B cell (primary cell): Measurements from ENCODE around the gene ARHGDIG. TPM values are rescaled to one million over a fixed set of nuclear protein-coding genes. Genes with fewer than 3 reads are reported as not detected.

Source experiments
- ATAC-seq: fragments of 200-7000 bp; cut with Tn5 transposase; one replicate; pipeline ENCODE4 v1.10.0; 2021; ENCODE audit warnings: low read depth, mild to moderate bottlenecking, moderate number of reproducible peaks, moderate library complexity
- CTCF ChIA-PET: fragments of 350-600 bp; sonication (Branson Sonifier 250); formaldehyde crosslinking; loops from one replicate; lab custom pipeline; 2021; ENCODE audit warnings: antibody characterized with exemption, inconsistent platforms; lab: Charles Lee
- POLR2A ChIA-PET: fragments of 350-600 bp; sonication (Branson Sonifier 250); formaldehyde crosslinking; loops from one replicate; lab custom pipeline; 2021; ENCODE audit warnings: antibody characterized with exemption; lab: Charles Lee
- DNase-seq: peaks from one replicate; pipeline ENCODE4 v3.0.0; 2013
- H2AFZ ChIP-seq: 2 replicates; pipeline ENCODE4 v1.6.1; 2012; ENCODE audit warnings: mild to moderate bottlenecking, low read depth, low read length; ENCODE audit not compliant: insufficient read depth, poor library complexity, severe bottlenecking
- H3K27ac ChIP-seq, 2 donors: 1 replicate in 1 of 2; 2 replicates in 1 of 2; pipeline ENCODE4 v1.5.1; 2012 to 2013; ENCODE audit warnings: low read length in 2 of 2, mild to moderate bottlenecking in 2 of 2, moderate library complexity in 1 of 2
- H3K27me3 ChIP-seq, 4 experiments: fragments of 200-600 bp in 1 of 4; sonication (generic) in 1 of 4; replicated peaks in 1 of 4; 1 replicate in 2 of 4; 2 replicates in 2 of 4; pipeline versions ENCODE4 v1.6.1 to v1.7.0; 2013 to 2016; ENCODE audit warnings: low read length in 3 of 4, mild to moderate bottlenecking in 2 of 4, mixed read lengths in 1 of 4, moderate library complexity in 1 of 4; ENCODE audit not compliant: insufficient read depth in 4 of 4, control insufficient read depth in 3 of 4; ENCODE audit errors: control extremely low read depth in 1 of 4
- H3K36me3 ChIP-seq, 2 experiments: replicated peaks in 1 of 2; 1 replicate in 1 of 2; 2 replicates in 1 of 2; pipeline versions ENCODE4 v1.6.1 to v1.7.1; 2013; ENCODE audit warnings: low read length in 1 of 2; ENCODE audit not compliant: insufficient read depth in 2 of 2, control insufficient read depth in 1 of 2; ENCODE audit errors: control extremely low read depth in 1 of 2, extremely low read depth in 1 of 2
- H3K4me1 ChIP-seq, 2 donors: fragments of 200-600 bp in 1 of 2; sonication (generic) in 1 of 2; 1 replicate in 1 of 2; 2 replicates in 1 of 2; pipeline versions ENCODE4 v1.5.1 to v1.6.1; 2013 to 2017; ENCODE audit warnings: low read length in 2 of 2; ENCODE audit not compliant: control insufficient read depth in 2 of 2, insufficient read depth in 2 of 2
- H3K4me2 ChIP-seq: replicated peaks from 2 replicates; pipeline ENCODE3; 2012; ENCODE audit warnings: mild to moderate bottlenecking, low read depth, low read length; ENCODE audit not compliant: poor library complexity, severe bottlenecking
- H3K4me3 ChIP-seq, 5 experiments: fragments of 200-600 bp in 1 of 5; sonication (generic) in 1 of 5; 1 replicate in 3 of 5; 2 replicates in 2 of 5; pipeline versions ENCODE4 v1.5.1 to v1.7.0; 2011 to 2016; ENCODE audit warnings: low read length in 4 of 5, mild to moderate bottlenecking in 4 of 5, low read depth in 2 of 5, control low read depth in 1 of 5, moderate library complexity in 1 of 5; ENCODE audit not compliant: insufficient read depth in 1 of 5; ENCODE audit errors: control extremely low read depth in 1 of 5, extremely low read depth in 1 of 5
- H3K79me2 ChIP-seq: fragments of 200-600 bp; sonication (generic); one replicate; pipeline ENCODE4 v1.6.0; 2016; ENCODE audit warnings: low read length; ENCODE audit not compliant: control insufficient read depth, insufficient read depth
- H3K9ac ChIP-seq: fragments of 200-600 bp; sonication (generic); 2 replicates; pipeline ENCODE4 v1.6.1; 2017; ENCODE audit warnings: mild to moderate bottlenecking, low read length, moderate library complexity
- H3K9me3 ChIP-seq, 3 donors: one replicate each; pipeline versions ENCODE4 v1.6.1 to v1.7.1; 2013; ENCODE audit warnings: low read length in 2 of 3; ENCODE audit not compliant: control insufficient read depth in 2 of 3, insufficient read depth in 1 of 3; ENCODE audit errors: control extremely low read depth in 1 of 3
- H4K20me1 ChIP-seq: 2 replicates; pipeline ENCODE4 v1.6.0; 2012; ENCODE audit warnings: mild to moderate bottlenecking, low read length; ENCODE audit not compliant: insufficient read depth, control insufficient read depth, poor library complexity, severe bottlenecking
- H3K27ac Mint-ChIP-seq: one replicate; pipeline ENCODE4 v1.8.0; 2021; ENCODE audit warnings: mixed read lengths
- H3K27me3 Mint-ChIP-seq: one replicate; pipeline ENCODE4 v1.8.0; 2021; ENCODE audit warnings: mixed read lengths
- H3K4me1 Mint-ChIP-seq: one replicate; pipeline ENCODE4 v1.8.0; 2021; ENCODE audit warnings: mixed read lengths
- H3K4me3 Mint-ChIP-seq: one replicate; pipeline ENCODE4 v1.8.0; 2021; ENCODE audit warnings: mixed read lengths
- H3K9me3 Mint-ChIP-seq: one replicate; pipeline ENCODE4 v1.8.0; 2022; ENCODE audit warnings: mixed read lengths; ENCODE audit not compliant: insufficient read depth
- CTCF ChIP-seq: fragments of 200-600 bp; IDR thresholded peaks from one replicate; pipeline ENCODE4 v1.8.0; 2022; ENCODE audit warnings: antibody characterized with exemption, mild to moderate bottlenecking
- EZH2 ChIP-seq: IDR thresholded peaks from 2 replicates; pipeline ENCODE4 v1.6.1; 2012; ENCODE audit warnings: borderline replicate concordance, low read depth, mild to moderate bottlenecking, moderate library complexity, low read length; ENCODE audit not compliant: insufficient read depth, poor library complexity, severe bottlenecking
- WGBS: methylation state at CpG from one replicate; pipeline ENCODE4 v1.1.5; 2013; ENCODE audit warnings: missing lambda C conversion rate; ENCODE audit not compliant: insufficient coverage; 5-methylcytosine and 5-hydroxymethylcytosine counted together
- intact Hi-C: fragments of 100-400 bp; cut with micrococcal nuclease; formaldehyde crosslinking; loops from one replicate; pipeline ENCODE4 v1.10.0; 2022
- polyA plus RNA-seq: library from polyadenylated mRNA; depleted of rRNA; stranded (reverse); fragments of >200 nt; gene quantifications from 2 replicates; pipeline ENCODE4 v1.2.3, GENCODE V29; 2012
- total RNA-seq, 2 donors: library from RNA; stranded (reverse); fragments of 120-200 nt in 1 of 2; gene quantifications; 1 replicate in 1 of 2; 2 replicates in 1 of 2; pipeline versions ENCODE4 v1.2.3 to v1.2.4, GENCODE V29; 2013 to 2022

The ARHGDIG gene
- total and polyA plus RNA-seq, 2 donors (not counting 1 experiment from before 2014, with no cell fraction given), result 0.64 TPM; not detected in 1

- ChIA-PET CTCF (no interaction called here), POLR2A (interaction anchor here (0.6 kb wide), 1 partner anchor 14 kb away, joined by 4 read pairs; no protein-coding TSS in a partner anchor)
- intact Hi-C loops, result no loop called here
- WGBS, result 91% methylated on average over 32 of the region's 34 CpGs
- Histone ChIP-seq H2AFZ (no peak overlapping the region), H3K9ac (no peak overlapping the region), H3K4me2 (no peak overlapping the region), H3K36me3 (no peaks in the 10 kb centered on the region), H3K9me3 (no peaks in the 10 kb centered on the region), H3K27ac (no peak overlapping the region), H3K4me3 (no peak overlapping the region), H3K27me3 (peaks cover 0 to 14% (median 6%) of the 10 kb centered on the region in 4 experiments), H4K20me1 (no peaks in the 10 kb centered on the region), H3K4me1 (peaks cover 0 to 7% of the 10 kb centered on the region in 2 donors), H3K79me2 (no peaks in the 10 kb centered on the region)
- no peak for DNase-seq
- Mint-ChIP-seq H3K27ac (no peak overlapping the region), H3K27me3 (peaks cover 10% of the 10 kb centered on the region), H3K4me1 (peaks cover 3% of the 10 kb centered on the region), H3K4me3 (no peak overlapping the region), H3K9me3 (no peaks in the 10 kb centered on the region)
- no peak for ATAC-seq
- TF ChIP-seq EZH2, result no peak
- no peak for TF ChIP-seq CTCF
These were observed 9.8 kb upstream of the ARHGDIG start for GRCh38 chr16:270381-271255.
